Measurements from ENCODE around the gene FAM170B.

GRCh38 chr10:49106451-49106850 lies 27.4 kb downstream of the FAM170B start:
- TF ChIP-seq CTCF (IDR thresholded peaks at IDR 0.05) (no peak), POLR2A (IDR thresholded peaks at IDR 0.05) (no peak)

All from uterus (tissue), 2 donors.